OCI-LY7 (cell line): Measurements from ENCODE around the gene BDKRB2. TPM values are rescaled to one million over a fixed set of nuclear protein-coding genes. Genes with fewer than 3 reads are reported as not detected.

Source experiments
- BruUV-seq: library from RNA; stranded (reverse); fragments of 400-500 nt; replicated peaks from 2 replicates; lab custom pipeline; 2021; lab: Mats Ljungman, UMichigan
- CTCF ChIA-PET: fragments of 300-600 bp; sonication (Branson Sonifier 250); formaldehyde crosslinking; loops from one replicate; lab custom pipeline; 2022; ENCODE audit warnings: antibody characterized with exemption; ENCODE audit not compliant: unreplicated experiment; lab: Charles Lee
- POLR2A ChIA-PET: fragments of 300-600 bp; sonication (Branson Sonifier 250); formaldehyde crosslinking; loops from one replicate; lab custom pipeline; 2022; ENCODE audit warnings: antibody characterized with exemption; lab: Charles Lee
- DNase-seq: peaks from one replicate; pipeline ENCODE4 v3.0.0-alpha.2; 2015; ENCODE audit warnings: low spot score
- H2AFZ ChIP-seq: fragments of 200-600 bp; sonication (generic), shearing (Covaris generic); 2 replicates; pipeline ENCODE4 v1.6.1; 2014; ENCODE audit warnings: mild to moderate bottlenecking, antibody characterized with exemption, low read length, moderate library complexity
- H3K27ac ChIP-seq: fragments of 200-600 bp; sonication (generic); 2 replicates; pipeline ENCODE4 v1.5.1; 2014; ENCODE audit warnings: mixed run types, low read depth, mild to moderate bottlenecking, moderate library complexity, low read length, inconsistent platforms; ENCODE audit not compliant: poor library complexity, severe bottlenecking
- H3K36me3 ChIP-seq: fragments of 200-600 bp; sonication (generic); 2 replicates; pipeline ENCODE4 v1.6.1; 2014; ENCODE audit warnings: mild to moderate bottlenecking, antibody characterized with exemption, low read length, moderate library complexity, mixed read lengths; ENCODE audit not compliant: insufficient read depth
- H3K4me1 ChIP-seq: fragments of 200-600 bp; sonication (generic); 2 replicates; pipeline ENCODE4 v1.5.1; 2014; ENCODE audit warnings: mild to moderate bottlenecking, low read length; ENCODE audit not compliant: insufficient read depth, poor library complexity, severe bottlenecking
- H3K4me2 ChIP-seq: fragments of 200-600 bp; sonication (generic); 2 replicates; pipeline ENCODE4 v1.6.1; 2014; ENCODE audit warnings: mild to moderate bottlenecking, low read length
- H3K4me3 ChIP-seq: fragments of 200-600 bp; sonication (generic); 2 replicates; pipeline ENCODE4 v1.5.1; 2014; ENCODE audit warnings: mild to moderate bottlenecking, low read depth, low read length; ENCODE audit not compliant: poor library complexity, severe bottlenecking
- H3K79me2 ChIP-seq: fragments of 200-600 bp; sonication (generic); 2 replicates; pipeline ENCODE4 v1.6.1; 2016; ENCODE audit warnings: low read depth, mild to moderate bottlenecking, low read length, moderate library complexity, mixed read lengths; ENCODE audit not compliant: insufficient read depth
- H3K9me2 ChIP-seq: fragments of 200-600 bp; sonication (generic); 2 replicates; pipeline ENCODE4 v1.6.1; 2016; ENCODE audit warnings: mild to moderate bottlenecking, low read length, mixed read lengths; ENCODE audit not compliant: insufficient read depth
- H3K9me3 ChIP-seq: fragments of 200-600 bp; sonication (generic); 2 replicates; pipeline ENCODE4 v1.6.1; 2014; ENCODE audit warnings: mild to moderate bottlenecking, mixed run types, low read length, mixed read lengths
- H4K20me1 ChIP-seq: fragments of 200-600 bp; sonication (generic); 2 replicates; pipeline ENCODE4 v1.6.1; 2014; ENCODE audit warnings: mild to moderate bottlenecking, antibody characterized with exemption, low read length, moderate library complexity, mixed read lengths; ENCODE audit not compliant: insufficient read depth
- EZH2phosphoT487 ChIP-seq: fragments of 200-600 bp; sonication (generic); IDR thresholded peaks from 2 replicates; pipeline ENCODE4 v1.6.1; 2018; ENCODE audit warnings: low read depth, borderline replicate concordance, mild to moderate bottlenecking, mixed run types, antibody characterized with exemption, low read length, moderate library complexity, mixed read lengths
- intact Hi-C: fragments of 100-400 bp; cut with micrococcal nuclease; formaldehyde crosslinking; loops from one replicate; pipeline ENCODE4 v1.10.0; 2022; ENCODE audit not compliant: unreplicated experiment
- total RNA-seq, 2 experiments: library from RNA; depleted of rRNA in 1 of 2; stranded (reverse); fragments of >200 nt in 1 of 2; shearing (Covaris generic) in 1 of 2; gene quantifications; 2 replicates each; pipeline ENCODE4 v1.2.3, GENCODE V29; 2014 to 2022
- TF ChIP-seq, protein P1 (sequence below): fragments of 200-600 bp; sonication (generic); conservative IDR thresholded peaks from 2 replicates; pipeline ENCODE4 v1.5.1; 2014; ENCODE audit warnings: mild to moderate bottlenecking, antibody characterized with exemption, low read length, moderate library complexity, mixed read lengths

Gene BDKRB2
- total RNA-seq, 2 experiments from 2014 or later = 0.17 TPM; not detected in 1

DNA sequence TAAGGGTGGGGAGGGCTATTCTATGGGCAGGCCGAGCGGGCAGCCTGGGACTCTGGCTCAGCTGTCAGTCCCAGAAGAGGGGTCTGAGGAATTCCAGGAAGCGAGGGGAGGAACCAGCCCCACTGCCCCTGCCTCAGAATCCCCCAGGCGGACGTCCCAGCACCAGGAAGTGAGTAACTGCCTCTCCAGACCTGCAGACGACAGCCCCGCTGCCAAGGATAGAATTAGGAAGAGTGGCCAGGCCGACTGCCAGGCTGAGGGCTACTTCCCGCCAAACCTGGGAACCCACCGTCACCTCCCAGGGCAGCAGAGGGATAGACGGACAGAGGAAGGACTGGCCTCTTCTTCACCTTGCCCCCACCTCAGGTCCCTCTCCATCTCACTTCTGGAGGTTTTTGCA lies 6.7 kb upstream of the BDKRB2 start:
- ChIA-PET POLR2A (no interaction called here), CTCF (no interaction called here)
- no peaks in the 10 kb centered on the region for H3K4me1 ChIP-seq
- H3K36me3 ChIP-seq = no peaks in the 10 kb centered on the region
- H3K27ac ChIP-seq = no peak overlapping the region
- no peak overlapping the region for H3K4me2 ChIP-seq
- H3K4me3 ChIP-seq = no peak overlapping the region
- no peak for DNase-seq
- no peak overlapping the region for H2AFZ ChIP-seq
- no peaks in the 10 kb centered on the region for H3K79me2 ChIP-seq
- no peaks in the 10 kb centered on the region for H4K20me1 ChIP-seq
- H3K9me2 ChIP-seq = no peaks in the 10 kb centered on the region
- no peak for TF ChIP-seq EZH2phosphoT487
- TF ChIP-seq, protein P1, sequence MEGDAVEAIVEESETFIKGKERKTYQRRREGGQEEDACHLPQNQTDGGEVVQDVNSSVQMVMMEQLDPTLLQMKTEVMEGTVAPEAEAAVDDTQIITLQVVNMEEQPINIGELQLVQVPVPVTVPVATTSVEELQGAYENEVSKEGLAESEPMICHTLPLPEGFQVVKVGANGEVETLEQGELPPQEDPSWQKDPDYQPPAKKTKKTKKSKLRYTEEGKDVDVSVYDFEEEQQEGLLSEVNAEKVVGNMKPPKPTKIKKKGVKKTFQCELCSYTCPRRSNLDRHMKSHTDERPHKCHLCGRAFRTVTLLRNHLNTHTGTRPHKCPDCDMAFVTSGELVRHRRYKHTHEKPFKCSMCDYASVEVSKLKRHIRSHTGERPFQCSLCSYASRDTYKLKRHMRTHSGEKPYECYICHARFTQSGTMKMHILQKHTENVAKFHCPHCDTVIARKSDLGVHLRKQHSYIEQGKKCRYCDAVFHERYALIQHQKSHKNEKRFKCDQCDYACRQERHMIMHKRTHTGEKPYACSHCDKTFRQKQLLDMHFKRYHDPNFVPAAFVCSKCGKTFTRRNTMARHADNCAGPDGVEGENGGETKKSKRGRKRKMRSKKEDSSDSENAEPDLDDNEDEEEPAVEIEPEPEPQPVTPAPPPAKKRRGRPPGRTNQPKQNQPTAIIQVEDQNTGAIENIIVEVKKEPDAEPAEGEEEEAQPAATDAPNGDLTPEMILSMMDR = no peak
- H3K9me3 ChIP-seq = no peaks in the 10 kb centered on the region
- no TSS peak for BruUV-seq
- intact Hi-C loops = no loop called here

DNA sequence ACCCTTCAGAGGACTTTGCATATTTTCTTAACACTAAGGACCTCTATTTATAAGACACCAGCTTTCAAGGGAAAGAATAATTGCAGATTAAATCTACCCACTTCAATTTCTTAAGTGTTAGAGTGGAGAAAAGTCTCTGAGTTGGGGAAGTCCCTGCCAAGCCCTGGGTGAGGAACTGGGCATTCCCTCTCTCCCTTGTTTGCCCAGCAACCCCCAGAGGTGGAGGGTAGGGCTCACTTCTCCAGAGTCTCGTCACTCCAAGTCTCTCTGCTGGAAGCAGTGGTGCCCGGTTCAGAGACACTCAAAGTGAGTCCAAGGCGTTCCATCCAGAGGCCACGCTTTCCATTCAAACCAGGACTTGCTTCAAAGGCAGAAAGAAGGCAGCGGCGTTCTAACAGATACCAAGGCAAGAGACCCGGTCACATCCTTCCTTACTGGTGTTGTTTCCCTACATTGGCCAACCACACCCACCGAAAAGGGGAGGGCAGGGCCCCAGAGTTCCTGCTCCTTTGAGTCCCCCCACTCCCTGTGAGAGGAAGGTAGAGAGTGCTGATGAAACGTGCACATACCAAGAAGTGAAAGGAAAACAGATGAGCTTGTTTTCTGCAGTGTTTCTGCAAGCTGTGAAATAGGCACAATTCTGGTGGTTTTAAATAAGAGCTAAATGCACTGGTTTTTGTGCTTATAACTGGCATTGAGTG lies 6.1 kb upstream of the BDKRB2 start:
- no peak for DNase-seq
- no peaks in the 10 kb centered on the region for H3K9me2 ChIP-seq
- TF ChIP-seq, protein P1 = no peak
- TF ChIP-seq EZH2phosphoT487 = no peak
- no peaks in the 10 kb centered on the region for H4K20me1 ChIP-seq
- CTCF ChIA-PET = no interaction called here
- H3K79me2 ChIP-seq = no peaks in the 10 kb centered on the region
- no peak overlapping the region for H3K27ac ChIP-seq
- no peaks in the 10 kb centered on the region for H3K4me1 ChIP-seq
- no peak overlapping the region for H3K4me3 ChIP-seq
- no peak overlapping the region for H2AFZ ChIP-seq
- H3K36me3 ChIP-seq = no peaks in the 10 kb centered on the region
- POLR2A ChIA-PET = interaction anchor here (0.6 to 1.5 kb wide), 2 partner anchors 9 to 16 kb away, joined by 3 read pairs; no protein-coding TSS in a partner anchor
- BruUV-seq = no TSS peak
- intact Hi-C loops = no loop called here
- no peak overlapping the region for H3K4me2 ChIP-seq
- H3K9me3 ChIP-seq = no peaks in the 10 kb centered on the region

DNA sequence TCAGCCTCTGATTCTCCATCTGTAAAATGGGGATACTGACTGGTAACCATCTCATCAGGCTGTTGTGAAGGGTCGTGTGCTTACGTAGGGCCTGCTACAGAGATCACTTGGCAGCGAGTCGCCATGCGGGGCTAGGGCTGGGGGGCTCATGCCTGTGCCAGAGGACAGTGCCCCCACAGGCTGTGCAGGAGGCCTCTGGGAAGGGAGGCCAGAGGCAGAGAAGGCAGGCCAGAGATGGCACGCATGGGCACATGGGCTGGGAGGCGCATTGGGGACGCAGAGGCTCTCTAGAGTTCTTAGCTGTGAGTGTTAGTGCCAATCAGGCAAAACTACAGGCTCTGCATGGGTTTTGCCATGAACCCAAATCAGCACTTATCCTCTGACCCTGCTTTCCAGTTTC lies 3.5 kb upstream of the BDKRB2 start:
- no peaks in the 10 kb centered on the region for H3K9me3 ChIP-seq
- ChIA-PET CTCF (no interaction called here), POLR2A (no interaction called here)
- H3K4me2 ChIP-seq = no peak overlapping the region
- no TSS peak for BruUV-seq
- H3K4me3 ChIP-seq = no peak overlapping the region
- no peak for DNase-seq
- no peak for TF ChIP-seq EZH2phosphoT487
- TF ChIP-seq, protein P1 = no peak
- H3K36me3 ChIP-seq = no peaks in the 10 kb centered on the region
- H3K27ac ChIP-seq = no peak overlapping the region
- H3K4me1 ChIP-seq = peaks cover 5% of the 10 kb centered on the region
- H2AFZ ChIP-seq = no peak overlapping the region
- intact Hi-C loops = no loop called here
- no peaks in the 10 kb centered on the region for H3K9me2 ChIP-seq
- no peaks in the 10 kb centered on the region for H3K79me2 ChIP-seq
- no peaks in the 10 kb centered on the region for H4K20me1 ChIP-seq
